GM18951 (cell line): ENCODE data around the gene RMND1.
"Not testable (repeated sequence)": the region's sequence is repeated elsewhere in the genome, so short reads cannot be mapped to it uniquely, and the experiment has no call there.

Experiments
- POLR2A ChIP-seq: IDR thresholded peaks from 4 replicates; pipeline ENCODE4 v1.6.1; 2011; ENCODE audit warnings: mild to moderate bottlenecking; ENCODE audit not compliant: insufficient read length, insufficient read depth; ENCODE audit errors: extremely low read depth
- in situ Hi-C: fragments of 300-500 bp; cut with MboI; formaldehyde crosslinking; loops from one replicate; pipeline ENCODE4 v1.12.0; 2022; ENCODE audit warnings: low sequenced_read_pairs, mixed read lengths, inconsistent platforms; ENCODE audit not compliant: unreplicated experiment

RMND1 gene

GRCh38 chr6:151377095-151377494 is 74.8 kb downstream of the RMND1 start:
- TF ChIP-seq POLR2A: no peak
- in situ Hi-C loops: no loop called here

- in situ Hi-C loops: no loop called here
- no peak for TF ChIP-seq POLR2A
Observed at GRCh38 chr6:151376440-151376839, 75.5 kb downstream of the RMND1 start.

GRCh38 chr6:151375833-151376232 is 76.1 kb downstream of the RMND1 start:
- in situ Hi-C loops: no loop called here
- TF ChIP-seq POLR2A: no peak

DNA sequence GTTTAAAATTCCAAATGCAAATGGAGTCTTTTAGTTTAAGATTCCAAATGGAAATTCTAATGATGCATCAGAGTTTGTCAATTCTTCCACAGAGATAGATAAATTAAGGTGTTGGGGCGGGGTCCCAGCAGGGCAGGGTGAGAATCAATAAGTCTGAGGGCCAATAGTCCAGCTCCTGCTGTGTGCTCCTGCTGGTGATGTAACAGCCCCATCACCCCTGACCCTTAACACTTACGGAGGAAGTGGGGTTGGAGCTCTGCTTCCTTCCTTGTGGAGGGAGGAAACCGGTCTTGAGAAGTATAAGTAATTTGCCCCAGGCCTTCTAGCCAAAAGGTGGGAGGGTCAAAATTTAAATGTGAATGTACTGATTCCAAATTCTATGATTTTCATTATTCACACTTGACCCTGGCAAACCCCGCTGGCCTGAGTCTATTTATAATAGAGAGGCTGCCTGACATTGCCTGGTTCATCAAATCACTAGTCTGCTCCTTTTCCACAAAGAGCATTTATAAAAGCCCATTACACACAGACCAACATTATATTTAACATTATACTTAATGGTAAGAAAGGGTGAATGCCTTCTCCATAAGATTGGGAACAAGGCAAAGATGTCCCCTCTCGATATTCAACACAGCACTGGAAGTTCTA is 77.8 kb downstream of the RMND1 start:
- in situ Hi-C loops: no loop called here
- TF ChIP-seq POLR2A: no peak

DNA sequence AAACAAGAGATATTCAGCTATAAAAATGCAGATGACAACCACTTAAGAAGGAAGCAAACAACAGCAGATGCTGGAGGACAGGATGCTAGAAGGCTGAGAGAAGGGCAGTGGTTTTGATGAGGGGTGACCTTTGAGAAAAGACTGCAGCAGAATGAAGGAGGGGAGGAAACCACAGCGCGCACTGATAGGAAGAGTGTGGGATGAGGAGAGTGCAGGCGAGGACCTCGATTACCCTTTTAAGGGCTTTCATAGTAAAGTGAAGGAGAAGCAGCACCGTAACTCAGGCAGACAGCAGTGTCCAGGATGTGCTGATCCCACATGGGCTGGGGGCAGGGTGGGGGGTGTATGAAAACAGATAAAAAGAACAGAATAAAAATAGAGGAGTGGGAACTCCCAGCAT is 79.8 kb downstream of the RMND1 start:
- in situ Hi-C loops: no loop called here
- no peak for TF ChIP-seq POLR2A

- no peak for TF ChIP-seq POLR2A
- in situ Hi-C loops: no loop called here
Observed at GRCh38 chr6:151370509-151371078, 81.3 kb downstream of the RMND1 start.

- TF ChIP-seq POLR2A: no peak
- in situ Hi-C loops: no loop called here
Observed at GRCh38 chr6:151365233-151365632, 86.7 kb downstream of the RMND1 start.

DNA sequence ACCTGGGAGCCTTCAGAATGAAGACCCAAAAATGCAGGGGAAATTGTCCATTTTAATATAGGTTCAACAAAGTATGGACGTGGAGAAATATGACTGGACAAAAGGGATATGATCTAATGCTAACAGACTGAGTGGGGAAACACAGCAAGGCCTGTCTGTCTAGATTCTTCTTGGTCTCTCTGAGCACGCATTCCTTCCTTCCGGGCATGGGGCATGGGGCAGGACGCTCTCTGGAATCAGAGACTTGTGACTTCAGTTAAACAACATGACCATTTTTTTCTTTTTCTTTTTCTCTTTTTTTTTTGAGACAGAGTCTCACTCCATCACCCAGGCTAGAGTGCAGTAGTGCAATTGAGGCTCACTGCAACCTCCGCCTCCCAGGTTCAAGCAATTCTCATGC is 92.4 kb downstream of the RMND1 start:
- in situ Hi-C loops: no loop called here
- TF ChIP-seq POLR2A: no peak

- TF ChIP-seq POLR2A: no peak
- in situ Hi-C loops: no loop called here
Observed at GRCh38 chr6:151358475-151358874, 93.5 kb downstream of the RMND1 start.

GRCh38 chr6:151357758-151358436 is 94.0 kb downstream of the RMND1 start:
- TF ChIP-seq POLR2A: no peak
- in situ Hi-C loops: no loop called here

- in situ Hi-C loops: not testable (repeated sequence)
Observed at GRCh38 chr6:151356983-151357382, 94.9 kb downstream of the RMND1 start.
